ENCODE results near the gene FNDC3B.

FNDC3B gene

GRCh38 chr3:172320468-172320867, 281.1 kb downstream of the FNDC3B start:
- H3K9me2 ChIP-seq (replicated peaks; ENCODE audit: insufficient read depth, low read length): no peaks in the 10 kb centered on the region
- H3K79me2 ChIP-seq (ENCODE audit: low read length): peaks cover 25% of the 10 kb centered on the region
- no peaks in the 10 kb centered on the region for H3K27me3 ChIP-seq (replicated peaks; ENCODE audit: insufficient read depth, low read length)
- no peak overlapping the region for H3K4me3 ChIP-seq (ENCODE audit: low read length)
- no peaks in the 10 kb centered on the region for H3K9me3 ChIP-seq (replicated peaks; ENCODE audit: insufficient read depth, low read length)
- peaks cover 10% of the 10 kb centered on the region for H3K4me1 ChIP-seq (ENCODE audit: low read length)
- H3K27ac ChIP-seq (ENCODE audit: low read length): no peak overlapping the region
- H2AFZ ChIP-seq (ENCODE audit: low read length): no peak overlapping the region
- no peak for DNase-seq
- H4K20me1 ChIP-seq (ENCODE audit: insufficient read depth, low read length): no peaks in the 10 kb centered on the region
- H3K36me3 ChIP-seq (replicated peaks; ENCODE audit: insufficient read depth, low read length): peaks cover 9% of the 10 kb centered on the region; the same call in 1 of the 2 replicates
- H3K4me2 ChIP-seq (ENCODE audit: low read depth, low read length): no peak overlapping the region
- no peaks in the 10 kb centered on the region for H3F3A ChIP-seq (ENCODE audit: insufficient read depth, low read length)
- TF ChIP-seq EZH2phosphoT487 (IDR thresholded peaks at IDR 0.05; ENCODE audit: low read length): no peak
- TF ChIP-seq EZH2 (optimal IDR thresholded peaks at IDR 0.05; ENCODE audit: low read depth, low read length): no peak
- TF ChIP-seq, protein P1, sequence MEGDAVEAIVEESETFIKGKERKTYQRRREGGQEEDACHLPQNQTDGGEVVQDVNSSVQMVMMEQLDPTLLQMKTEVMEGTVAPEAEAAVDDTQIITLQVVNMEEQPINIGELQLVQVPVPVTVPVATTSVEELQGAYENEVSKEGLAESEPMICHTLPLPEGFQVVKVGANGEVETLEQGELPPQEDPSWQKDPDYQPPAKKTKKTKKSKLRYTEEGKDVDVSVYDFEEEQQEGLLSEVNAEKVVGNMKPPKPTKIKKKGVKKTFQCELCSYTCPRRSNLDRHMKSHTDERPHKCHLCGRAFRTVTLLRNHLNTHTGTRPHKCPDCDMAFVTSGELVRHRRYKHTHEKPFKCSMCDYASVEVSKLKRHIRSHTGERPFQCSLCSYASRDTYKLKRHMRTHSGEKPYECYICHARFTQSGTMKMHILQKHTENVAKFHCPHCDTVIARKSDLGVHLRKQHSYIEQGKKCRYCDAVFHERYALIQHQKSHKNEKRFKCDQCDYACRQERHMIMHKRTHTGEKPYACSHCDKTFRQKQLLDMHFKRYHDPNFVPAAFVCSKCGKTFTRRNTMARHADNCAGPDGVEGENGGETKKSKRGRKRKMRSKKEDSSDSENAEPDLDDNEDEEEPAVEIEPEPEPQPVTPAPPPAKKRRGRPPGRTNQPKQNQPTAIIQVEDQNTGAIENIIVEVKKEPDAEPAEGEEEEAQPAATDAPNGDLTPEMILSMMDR (IDR thresholded peaks at IDR 0.05; ENCODE audit: low read length): no peak
- no peak overlapping the region for H3K9ac ChIP-seq (ENCODE audit: low read length)

DNA sequence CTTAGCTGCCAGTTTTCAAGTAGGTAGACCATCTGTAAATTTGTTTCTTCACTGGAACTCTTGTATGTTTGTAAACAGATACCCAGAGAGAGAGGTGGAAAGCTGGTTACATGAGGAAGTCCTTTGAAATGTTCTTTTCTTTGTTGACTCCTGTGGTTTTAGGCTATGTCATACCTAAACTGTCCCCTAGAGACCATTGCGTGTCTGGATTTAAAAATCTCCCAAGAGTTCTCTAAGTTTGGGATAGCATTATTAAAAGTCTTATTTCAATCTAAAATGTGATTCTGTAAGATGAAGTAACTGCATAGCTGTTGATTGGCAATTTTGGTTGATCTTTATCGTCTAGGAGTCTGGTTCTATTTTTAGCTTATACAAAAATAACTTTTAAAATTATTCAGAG, 281.7 kb downstream of the FNDC3B start:
- Histone ChIP-seq H3K9ac (ENCODE audit: low read length) (no peak overlapping the region), H3K9me2 (replicated peaks; ENCODE audit: insufficient read depth, low read length) (no peaks in the 10 kb centered on the region), H4K20me1 (ENCODE audit: insufficient read depth, low read length) (no peaks in the 10 kb centered on the region), H3K27me3 (replicated peaks; ENCODE audit: insufficient read depth, low read length) (no peaks in the 10 kb centered on the region), H3K79me2 (ENCODE audit: low read length) (peaks cover 19% of the 10 kb centered on the region), H3K4me1 (ENCODE audit: low read length) (peaks cover 7% of the 10 kb centered on the region), H3F3A (ENCODE audit: insufficient read depth, low read length) (no peaks in the 10 kb centered on the region), H3K27ac (ENCODE audit: low read length) (no peak overlapping the region), H3K9me3 (replicated peaks; ENCODE audit: insufficient read depth, low read length) (no peaks in the 10 kb centered on the region), H2AFZ (ENCODE audit: low read length) (no peak overlapping the region), H3K36me3 (replicated peaks; ENCODE audit: insufficient read depth, low read length) (peaks cover 9% of the 10 kb centered on the region; the same call in 1 of the 2 replicates), H3K4me2 (ENCODE audit: low read depth, low read length) (no peak overlapping the region), H3K4me3 (ENCODE audit: low read length) (no peak overlapping the region)
- DNase-seq: no peak
- TF ChIP-seq, protein P1 (IDR thresholded peaks at IDR 0.05; ENCODE audit: low read length): no peak
- TF ChIP-seq EZH2 (optimal IDR thresholded peaks at IDR 0.05; ENCODE audit: low read depth, low read length) (no peak), EZH2phosphoT487 (IDR thresholded peaks at IDR 0.05; ENCODE audit: low read length) (no peak)

DNA sequence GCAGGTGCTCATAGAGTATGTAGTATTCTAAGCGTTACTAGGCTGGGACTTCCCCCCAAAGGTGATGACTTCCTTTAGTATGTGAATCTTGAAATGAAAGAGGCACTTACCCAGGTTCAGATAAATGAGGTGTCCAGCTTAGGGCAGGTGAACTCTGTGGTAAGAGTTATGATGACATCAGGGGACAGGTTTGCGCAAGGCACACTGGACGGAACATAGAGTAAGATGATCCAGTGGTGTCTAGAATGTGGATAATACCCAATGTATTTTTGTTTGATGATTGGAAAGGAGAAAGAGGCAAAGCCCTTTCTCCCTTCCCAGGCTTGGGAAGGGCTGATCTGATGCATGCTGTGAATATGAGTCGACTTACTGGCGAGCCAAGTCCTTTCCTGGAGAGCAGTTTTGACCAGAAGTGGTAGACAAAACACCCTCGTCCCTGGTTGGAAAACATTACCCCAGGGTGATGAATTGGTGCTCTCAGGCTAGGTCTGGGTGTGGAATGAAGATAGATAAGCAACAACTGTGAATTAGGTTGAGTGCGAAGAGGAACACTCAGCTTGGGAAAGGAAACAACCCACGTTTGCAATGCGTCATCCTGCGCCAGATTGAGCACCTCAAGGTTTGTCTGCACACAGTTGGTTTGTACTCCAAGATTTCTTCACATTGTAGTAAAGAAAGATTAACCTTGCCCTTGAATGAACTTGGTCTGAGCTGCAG, 284.7 kb downstream of the FNDC3B start:
- Histone ChIP-seq H3F3A (ENCODE audit: insufficient read depth, low read length) (no peaks in the 10 kb centered on the region), H4K20me1 (ENCODE audit: insufficient read depth, low read length) (no peaks in the 10 kb centered on the region), H3K9me2 (replicated peaks; ENCODE audit: insufficient read depth, low read length) (no peaks in the 10 kb centered on the region), H3K36me3 (replicated peaks; ENCODE audit: insufficient read depth, low read length) (peaks cover 5% of the 10 kb centered on the region; the same call in 1 of the 2 replicates), H3K9me3 (replicated peaks; ENCODE audit: insufficient read depth, low read length) (no peaks in the 10 kb centered on the region), H3K4me1 (ENCODE audit: low read length) (no peaks in the 10 kb centered on the region), H3K4me2 (ENCODE audit: low read depth, low read length) (no peak overlapping the region), H3K4me3 (ENCODE audit: low read length) (no peak overlapping the region), H3K27ac (ENCODE audit: low read length) (no peak overlapping the region), H3K27me3 (replicated peaks; ENCODE audit: insufficient read depth, low read length) (no peaks in the 10 kb centered on the region), H3K79me2 (ENCODE audit: low read length) (0 out of 2 replicates have a peak, but pooled peaks cover 7% of the 10 kb centered on the region), H2AFZ (ENCODE audit: low read length) (no peak overlapping the region), H3K9ac (ENCODE audit: low read length) (no peak overlapping the region)
- no peak for DNase-seq
- no peak for TF ChIP-seq EZH2phosphoT487 (IDR thresholded peaks at IDR 0.05; ENCODE audit: low read length)
- TF ChIP-seq, protein P1 (IDR thresholded peaks at IDR 0.05; ENCODE audit: low read length): no peak
- TF ChIP-seq EZH2 (optimal IDR thresholded peaks at IDR 0.05; ENCODE audit: low read depth, low read length): no peak
